ENCODE measurements around the gene TBX5.

GRCh38 chr12:114393569-114393968, 12.4 kb downstream of the TBX5 start:
- TF ChIP-seq EZH2 (IDR thresholded peaks at IDR 0.05): no peak
- TF ChIP-seq POLR2AphosphoS5 (IDR thresholded peaks at IDR 0.05; ENCODE audit: borderline replicate concordance, low read depth, low read length): no peak
